IMR-90 (cell line): ENCODE measurements around the gene WDR43. TPM values are rescaled to one million over a fixed set of nuclear protein-coding genes. Genes with fewer than 3 reads are reported as not detected.

Experiments
- ATAC-seq: fragments of 200-7000 bp; cut with Tn5 transposase; 2 replicates; pipeline ENCODE4 v1.9.1; 2020; ENCODE audit warnings: low read depth, mild to moderate bottlenecking, moderate library complexity
- BruUV-seq: library from RNA; stranded (reverse); fragments of 400-500 nt; replicated peaks from 2 replicates; lab custom pipeline; 2021; lab: Mats Ljungman, UMichigan
- CTCF ChIA-PET: fragments of 300-600 bp; formaldehyde crosslinking; extraction: SDS; loops from one replicate; lab custom pipeline; 2021; ENCODE audit warnings: antibody characterized with exemption; lab: Yijun Ruan, JAX
- POLR2A ChIA-PET: fragments of 300-600 bp; sonication (Branson Sonifier 250); formaldehyde crosslinking; loops from one replicate; lab custom pipeline; 2022; ENCODE audit warnings: antibody characterized with exemption; ENCODE audit not compliant: unreplicated experiment; lab: Charles Lee
- DNase-seq: peaks from one replicate; pipeline ENCODE4 v3.0.0; 2013
- H2AFZ ChIP-seq: replicated peaks from 2 replicates; pipeline ENCODE3; 2013; ENCODE audit warnings: low read length, mild to moderate bottlenecking; ENCODE audit not compliant: poor library complexity
- H2AK5ac ChIP-seq: 2 replicates; pipeline ENCODE4 v1.6.1; 2013; ENCODE audit warnings: low read depth, low read length, inconsistent platforms
- H2AK9ac ChIP-seq: replicated peaks from 2 replicates; pipeline ENCODE3; 2013; ENCODE audit warnings: mild to moderate bottlenecking, low read depth, low read length, moderate library complexity; ENCODE audit not compliant: poor library complexity
- H2BK120ac ChIP-seq: 2 replicates; pipeline ENCODE4 v1.6.1; 2013; ENCODE audit warnings: low read depth, low read length, inconsistent platforms
- H2BK15ac ChIP-seq: 3 replicates; pipeline ENCODE4 v1.6.1; 2013; ENCODE audit warnings: low read depth, low read length, inconsistent platforms
- H2BK20ac ChIP-seq: 2 replicates; pipeline ENCODE4 v1.6.1; 2013; ENCODE audit warnings: low read depth, mild to moderate bottlenecking, inconsistent platforms, low read length, moderate library complexity
- H2BK5ac ChIP-seq: 2 replicates; pipeline ENCODE4 v1.6.1; 2013; ENCODE audit warnings: mild to moderate bottlenecking, low read depth, low read length, inconsistent platforms; ENCODE audit not compliant: poor library complexity, severe bottlenecking
- H3K14ac ChIP-seq: replicated peaks from 2 replicates; pipeline ENCODE4 v1.6.1; 2013; ENCODE audit warnings: low read depth, low read length, inconsistent platforms
- H3K18ac ChIP-seq: 2 replicates; pipeline ENCODE4 v1.6.1; 2013; ENCODE audit warnings: low read depth, low read length, control low read depth
- H3K23ac ChIP-seq: 2 replicates; pipeline ENCODE4 v1.6.1; 2013; ENCODE audit warnings: low read depth, low read length, inconsistent platforms
- H3K27ac ChIP-seq: 2 replicates; pipeline ENCODE4 v1.5.1; 2013; ENCODE audit warnings: mild to moderate bottlenecking, control low read depth, low read length; ENCODE audit not compliant: insufficient read depth
- H3K27me3 ChIP-seq: 2 replicates; pipeline ENCODE4 v1.6.1; 2013; ENCODE audit warnings: low read length; ENCODE audit not compliant: control insufficient read depth, insufficient read depth
- H3K36me3 ChIP-seq: 2 replicates; pipeline ENCODE4 v1.6.1; 2013; ENCODE audit warnings: low read length, mixed read lengths; ENCODE audit not compliant: control insufficient read depth, insufficient read depth
- H3K4ac ChIP-seq: 2 replicates; pipeline ENCODE4 v1.6.1; 2013; ENCODE audit warnings: low read depth, low read length, inconsistent platforms
- H3K4me1 ChIP-seq: 2 replicates; pipeline ENCODE4 v1.6.1; 2013; ENCODE audit warnings: low read length, mixed read lengths; ENCODE audit not compliant: control insufficient read depth, insufficient read depth
- H3K4me2 ChIP-seq: 2 replicates; pipeline ENCODE4 v1.6.1; 2013; ENCODE audit warnings: low read depth, mild to moderate bottlenecking, control low read depth, low read length, moderate library complexity
- H3K4me3 ChIP-seq: 2 replicates; pipeline ENCODE4 v1.5.1; 2013; ENCODE audit warnings: low read depth, mild to moderate bottlenecking, control low read depth, low read length, moderate library complexity; ENCODE audit not compliant: insufficient read depth
- H3K56ac ChIP-seq: 2 replicates; pipeline ENCODE4 v1.6.1; 2013; ENCODE audit warnings: low read length, inconsistent platforms; ENCODE audit not compliant: insufficient read depth; ENCODE audit errors: extremely low read depth
- H3K79me1 ChIP-seq, 2 experiments: 2 replicates each; pipeline ENCODE4 v1.6.1; 2013; ENCODE audit warnings: low read length in 2 of 2, inconsistent platforms in 1 of 2, low read depth in 1 of 2
- H3K9ac ChIP-seq: 2 replicates; pipeline ENCODE4 v1.6.1; 2013; ENCODE audit warnings: low read depth, low read length, control low read depth
- H3K9me1 ChIP-seq: 2 replicates; pipeline ENCODE4 v1.6.1; 2013; ENCODE audit warnings: low read length, inconsistent platforms; ENCODE audit not compliant: insufficient read depth
- H3K9me3 ChIP-seq: 2 replicates; pipeline ENCODE4 v1.6.1; 2013; ENCODE audit warnings: low read length; ENCODE audit not compliant: control insufficient read depth, insufficient read depth
- H4K20me1 ChIP-seq: 2 replicates; pipeline ENCODE4 v1.6.1; 2013; ENCODE audit warnings: low read length, inconsistent platforms; ENCODE audit not compliant: insufficient read depth
- H4K5ac ChIP-seq: 2 replicates; pipeline ENCODE4 v1.6.1; 2013; ENCODE audit warnings: mild to moderate bottlenecking, low read depth, low read length, control low read depth
- H4K8ac ChIP-seq, 2 experiments: 2 replicates each; pipeline ENCODE4 v1.6.1; 2013; ENCODE audit warnings: low read depth in 2 of 2, low read length in 2 of 2, control low read depth in 1 of 2, inconsistent platforms in 1 of 2
- H4K91ac ChIP-seq: 2 replicates; pipeline ENCODE4 v1.6.1; 2013; ENCODE audit warnings: low read depth, low read length, inconsistent platforms; ENCODE audit not compliant: insufficient read depth
- BHLHE40 ChIP-seq: fragments of 150-350 bp; IDR thresholded peaks from 2 replicates; pipeline ENCODE4 v1.6.1; 2016; ENCODE audit warnings: mild to moderate bottlenecking, low read depth, low read length
- FOS ChIP-seq: fragments of 150-350 bp; IDR thresholded peaks from 2 replicates; pipeline ENCODE4 v1.6.1; 2016; ENCODE audit warnings: low read depth, low read length
- MAFK ChIP-seq: IDR thresholded peaks from 2 replicates; pipeline ENCODE4 v1.6.1; 2012; ENCODE audit warnings: low read depth, low read length, improper control_type of control experiment
- MAZ ChIP-seq: IDR thresholded peaks from 2 replicates; pipeline ENCODE4 v1.6.1; 2012; ENCODE audit warnings: low read depth, mild to moderate bottlenecking, low read length, improper control_type of control experiment, moderate library complexity, borderline replicate concordance
- MXI1 ChIP-seq: IDR thresholded peaks from 2 replicates; pipeline ENCODE4 v1.6.1; 2012; ENCODE audit warnings: low read depth, mild to moderate bottlenecking, low read length, moderate library complexity, borderline replicate concordance
- POLR2A ChIP-seq: IDR thresholded peaks from 2 replicates; pipeline ENCODE4 v1.6.1; 2012; ENCODE audit warnings: mild to moderate bottlenecking, low read depth, low read length
- RAD21 ChIP-seq: IDR thresholded peaks from 2 replicates; pipeline ENCODE4 v1.6.1; 2012; ENCODE audit warnings: low read length, improper control_type of control experiment
- RCOR1 ChIP-seq: IDR thresholded peaks from 2 replicates; pipeline ENCODE4 v1.6.1; 2012; ENCODE audit warnings: mild to moderate bottlenecking, low read length, improper control_type of control experiment; ENCODE audit not compliant: insufficient replicate concordance
- SMC3 ChIP-seq: fragments of 150-350 bp; IDR thresholded peaks from 2 replicates; pipeline ENCODE4 v1.6.1; 2016; ENCODE audit warnings: low read depth, mild to moderate bottlenecking, antibody characterized with exemption, low read length, moderate library complexity
- WGBS, 2 experiments: methylation state at CpG; one replicate each; pipeline versions ENCODE4 v1.1.5 to v1.1.7; 2013; ENCODE audit warnings: missing lambda C conversion rate in 2 of 2; ENCODE audit not compliant: insufficient read length in 1 of 2; ENCODE audit errors: extremely low coverage in 2 of 2; 5-methylcytosine and 5-hydroxymethylcytosine counted together
- dilution Hi-C: fragments of 300-500 bp; cut with HindIII; formaldehyde crosslinking; loops from one replicate; pipeline ENCODE4 v1.14.3; 2018; ENCODE audit warnings: low sequenced_read_pairs; ENCODE audit not compliant: unreplicated experiment
- in situ Hi-C: fragments of 300-500 bp; cut with MboI; formaldehyde crosslinking; loops from 3 replicates; pipeline ENCODE4 v1.14.3; 2019; ENCODE audit warnings: low sequenced_read_pairs, inconsistent platforms, mixed read lengths
- intact Hi-C: fragments of 100-400 bp; cut with micrococcal nuclease; formaldehyde crosslinking; loops from 2 replicates; pipeline ENCODE4 v1.10.0; 2022
- polyA plus RNA-seq, 3 experiments: library from polyadenylated mRNA; depleted of rRNA; stranded (reverse); fragments of >200 nt; gene quantifications; 2 replicates each; pipeline ENCODE4 v1.2.3, GENCODE V29; 2012; ENCODE audit warnings: low replicate concordance in 1 of 3
- total RNA-seq: library from RNA; depleted of rRNA; stranded (reverse); fragments of >200 nt; gene quantifications from 2 replicates; pipeline ENCODE4 v1.2.3, GENCODE V29; 2012
- TF ChIP-seq, protein P1 (sequence below): fragments of 150-350 bp; IDR thresholded peaks from 2 replicates; pipeline ENCODE4 v1.6.1; 2017; ENCODE audit warnings: mild to moderate bottlenecking, antibody characterized with exemption, low read length, low read depth
- TF ChIP-seq, protein P2 (sequence below): conservative IDR thresholded peaks from 2 replicates; pipeline ENCODE4 v1.5.1; 2012; ENCODE audit warnings: mild to moderate bottlenecking, low read depth, low read length, improper control_type of control experiment
- TF ChIP-seq, protein P3 (sequence below): fragments of 150-350 bp; IDR thresholded peaks from 2 replicates; pipeline ENCODE4 v1.6.1; 2016; ENCODE audit warnings: low read depth, mild to moderate bottlenecking, low read length, moderate library complexity, borderline replicate concordance

WDR43 gene
- total and polyA plus RNA-seq, 2 of the 4 experiments (the other 2 are of a cell fraction): 40.3 to 300 TPM

DNA sequence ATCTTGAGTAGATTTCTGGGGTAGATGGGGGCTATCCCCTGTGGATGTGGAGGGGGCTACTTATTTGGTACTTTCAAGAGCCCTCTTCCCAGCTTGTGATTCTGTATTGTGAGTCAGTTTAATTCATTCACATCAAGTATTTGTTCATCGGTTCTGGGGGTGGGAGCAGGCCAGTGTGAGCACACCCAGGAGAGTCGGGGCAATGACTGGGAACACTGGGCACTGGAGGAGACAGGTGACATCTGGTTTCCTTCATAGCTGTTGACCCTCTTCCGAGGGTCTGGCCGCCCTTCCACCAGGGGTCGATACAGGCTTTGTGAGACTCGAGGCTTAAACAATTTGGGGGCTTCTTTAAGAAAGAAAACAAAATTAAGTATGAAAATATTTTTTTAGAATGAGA, 84.1 kb downstream of the WDR43 start:
- H2AK5ac ChIP-seq: no peak overlapping the region
- no peak overlapping the region for H3K56ac ChIP-seq
- no peak overlapping the region for H3K27ac ChIP-seq
- peaks cover 20% of the 10 kb centered on the region for H3K4me1 ChIP-seq
- H3K36me3 ChIP-seq: no peaks in the 10 kb centered on the region
- WGBS, 2 experiments: no CpG with 5 or more reads among the region's 6 CpGs
- H2BK15ac ChIP-seq: no peak overlapping the region
- no peak overlapping the region for H3K4me2 ChIP-seq
- dilution Hi-C loops: no loop called here
- H2BK120ac ChIP-seq: no peak overlapping the region
- no peak overlapping the region for H4K8ac ChIP-seq
- H3K23ac ChIP-seq: no peak overlapping the region
- H3K9me1 ChIP-seq: peaks cover 14% of the 10 kb centered on the region
- TF ChIP-seq, protein P1, sequence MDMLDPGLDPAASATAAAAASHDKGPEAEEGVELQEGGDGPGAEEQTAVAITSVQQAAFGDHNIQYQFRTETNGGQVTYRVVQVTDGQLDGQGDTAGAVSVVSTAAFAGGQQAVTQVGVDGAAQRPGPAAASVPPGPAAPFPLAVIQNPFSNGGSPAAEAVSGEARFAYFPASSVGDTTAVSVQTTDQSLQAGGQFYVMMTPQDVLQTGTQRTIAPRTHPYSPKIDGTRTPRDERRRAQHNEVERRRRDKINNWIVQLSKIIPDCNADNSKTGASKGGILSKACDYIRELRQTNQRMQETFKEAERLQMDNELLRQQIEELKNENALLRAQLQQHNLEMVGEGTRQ: no peak
- no peak for TF ChIP-seq MAFK
- TF ChIP-seq RAD21: no peak
- TF ChIP-seq, protein P2, sequence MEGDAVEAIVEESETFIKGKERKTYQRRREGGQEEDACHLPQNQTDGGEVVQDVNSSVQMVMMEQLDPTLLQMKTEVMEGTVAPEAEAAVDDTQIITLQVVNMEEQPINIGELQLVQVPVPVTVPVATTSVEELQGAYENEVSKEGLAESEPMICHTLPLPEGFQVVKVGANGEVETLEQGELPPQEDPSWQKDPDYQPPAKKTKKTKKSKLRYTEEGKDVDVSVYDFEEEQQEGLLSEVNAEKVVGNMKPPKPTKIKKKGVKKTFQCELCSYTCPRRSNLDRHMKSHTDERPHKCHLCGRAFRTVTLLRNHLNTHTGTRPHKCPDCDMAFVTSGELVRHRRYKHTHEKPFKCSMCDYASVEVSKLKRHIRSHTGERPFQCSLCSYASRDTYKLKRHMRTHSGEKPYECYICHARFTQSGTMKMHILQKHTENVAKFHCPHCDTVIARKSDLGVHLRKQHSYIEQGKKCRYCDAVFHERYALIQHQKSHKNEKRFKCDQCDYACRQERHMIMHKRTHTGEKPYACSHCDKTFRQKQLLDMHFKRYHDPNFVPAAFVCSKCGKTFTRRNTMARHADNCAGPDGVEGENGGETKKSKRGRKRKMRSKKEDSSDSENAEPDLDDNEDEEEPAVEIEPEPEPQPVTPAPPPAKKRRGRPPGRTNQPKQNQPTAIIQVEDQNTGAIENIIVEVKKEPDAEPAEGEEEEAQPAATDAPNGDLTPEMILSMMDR: no peak
- TF ChIP-seq MXI1: no peak
- TF ChIP-seq, protein P3, sequence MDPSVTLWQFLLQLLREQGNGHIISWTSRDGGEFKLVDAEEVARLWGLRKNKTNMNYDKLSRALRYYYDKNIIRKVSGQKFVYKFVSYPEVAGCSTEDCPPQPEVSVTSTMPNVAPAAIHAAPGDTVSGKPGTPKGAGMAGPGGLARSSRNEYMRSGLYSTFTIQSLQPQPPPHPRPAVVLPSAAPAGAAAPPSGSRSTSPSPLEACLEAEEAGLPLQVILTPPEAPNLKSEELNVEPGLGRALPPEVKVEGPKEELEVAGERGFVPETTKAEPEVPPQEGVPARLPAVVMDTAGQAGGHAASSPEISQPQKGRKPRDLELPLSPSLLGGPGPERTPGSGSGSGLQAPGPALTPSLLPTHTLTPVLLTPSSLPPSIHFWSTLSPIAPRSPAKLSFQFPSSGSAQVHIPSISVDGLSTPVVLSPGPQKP: no peak
- TF ChIP-seq SMC3: no peak
- TF ChIP-seq BHLHE40: no peak
- no peak for TF ChIP-seq POLR2A
- no peak for TF ChIP-seq MAZ
- TF ChIP-seq RCOR1: no peak
- TF ChIP-seq FOS: no peak
- no peak for ATAC-seq
- H3K27me3 ChIP-seq: no peaks in the 10 kb centered on the region; the same call in 1 of the 2 replicates
- no peaks in the 10 kb centered on the region for H4K20me1 ChIP-seq
- DNase-seq: no peak
- ChIA-PET POLR2A (no interaction called here), CTCF (interaction anchor here (1.3 kb wide), 1 partner anchor 175 kb away, joined by 3 read pairs; no protein-coding TSS in a partner anchor)
- H3K79me1 ChIP-seq: no peaks in the 10 kb centered on the region
- H3K4ac ChIP-seq: no peak overlapping the region
- no peak overlapping the region for H3K14ac ChIP-seq
- no peaks in the 10 kb centered on the region; the same call in 1 of the 2 replicates for H3K9me3 ChIP-seq
- in situ Hi-C loops: no loop called here
- no peak overlapping the region for H3K9ac ChIP-seq
- no peak overlapping the region for H4K5ac ChIP-seq
- H2AFZ ChIP-seq: no peak overlapping the region
- H3K4me3 ChIP-seq: no peak overlapping the region
- no peak overlapping the region for H2AK9ac ChIP-seq
- no peak overlapping the region for H3K18ac ChIP-seq
- H2BK5ac ChIP-seq: no peak overlapping the region
- intact Hi-C loops: no loop called here
- no TSS peak for BruUV-seq
- no peak overlapping the region for H4K91ac ChIP-seq
- H2BK20ac ChIP-seq: no peak overlapping the region
